Left lung (tissue), 10 donors: ENCODE data around the gene LDLRAD2. TPM values are rescaled to one million over a fixed set of nuclear protein-coding genes. Genes with fewer than 3 reads are reported as not detected.

Experiments used
- ATAC-seq: fragments of 200-7000 bp; cut with Tn5 transposase; one replicate; pipeline ENCODE4 v1.9.1; 2020; ENCODE audit warnings: moderate library complexity
- DNase-seq, 4 donors: peaks; one replicate each; pipeline ENCODE4 v3.0.0-alpha.2; 2013 to 2020
- H3K27ac ChIP-seq, 2 donors: fragments of 200-600 bp; sonication (generic) in 1 of 2; one replicate each; pipeline versions ENCODE4 v1.5.0 to v1.8.0; 2020 to 2021
- H3K27me3 ChIP-seq, 2 donors: fragments of 200-600 bp; sonication (generic) in 1 of 2; one replicate each; pipeline versions ENCODE4 v1.5.0 to v1.8.0; 2020 to 2021
- H3K36me3 ChIP-seq, 2 donors: fragments of 200-600 bp; sonication (generic) in 1 of 2; one replicate each; pipeline versions ENCODE4 v1.5.0 to v1.8.0; 2020 to 2021
- H3K4me1 ChIP-seq, 2 donors: fragments of 200-600 bp; one replicate each; pipeline ENCODE4 v1.8.0; 2021
- H3K4me3 ChIP-seq, 2 donors: fragments of 200-600 bp; sonication (generic) in 1 of 2; one replicate each; pipeline versions ENCODE4 v1.5.0 to v1.8.0; 2020 to 2021; ENCODE audit warnings: mild to moderate bottlenecking in 1 of 2
- H3K9me3 ChIP-seq, 2 donors: fragments of 200-600 bp; sonication (generic) in 1 of 2; one replicate each; pipeline versions ENCODE4 v1.5.0 to v1.8.0; 2020 to 2021
- CTCF ChIP-seq, 2 donors: fragments of 200-600 bp; sonication (generic) in 1 of 2; IDR thresholded peaks; one replicate each; pipeline versions ENCODE4 v1.5.0 to v1.8.0; 2021; ENCODE audit warnings: antibody characterized with exemption in 2 of 2
- intact Hi-C, 2 donors: fragments of 100-400 bp; cut with DNase I; formaldehyde crosslinking; loops; one replicate each; pipeline versions ENCODE4 v1.11.2 to v1.14.2; 2022
- polyA plus RNA-seq, 6 donors: library from polyadenylated mRNA; unstranded; fragments of 120-200 nt; gene quantifications; one replicate each; pipeline ENCODE4 v1.2.1, GENCODE V29; 2013; ENCODE audit not compliant: insufficient read length in 6 of 6
- total RNA-seq, 2 donors: library from RNA; stranded (reverse); fragmentation: NEBNext Ultra II Directional; extraction: Animal tissue kit (Norgen Biotek cat#: 25700); gene quantifications; one replicate each; pipeline ENCODE4 v1.2.1, GENCODE V29; 2021
- donor health status: DM: no; HTN: yes; CAD: no.
- donor health status: DM: no; HTN: no; CAD: no.

The LDLRAD2 gene
- total and polyA plus RNA-seq, 8 donors = 0.10 to 5.9 (median 5.1) TPM

GRCh38 chr1:21851430-21852250, 39.6 kb downstream of the LDLRAD2 start:
- no peaks in the 10 kb centered on the region for H3K9me3 ChIP-seq
- ATAC-seq (no peak), DNase-seq (peak in 1 of 4 donors; percentile 66)
- no peaks in the 10 kb centered on the region for H3K4me1 ChIP-seq
- H3K4me3 ChIP-seq = no peak overlapping the region
- no peak overlapping the region for H3K27ac ChIP-seq
- TF ChIP-seq CTCF (IDR thresholded peaks at IDR 0.05) = no peak
- peaks cover 0 to 100% of the 10 kb centered on the region in 2 donors for H3K36me3 ChIP-seq
- no peaks in the 10 kb centered on the region for H3K27me3 ChIP-seq
- intact Hi-C loops = no loop called here

GRCh38 chr1:21852282-21853130, 40.4 kb downstream of the LDLRAD2 start:
- no peak overlapping the region for H3K27ac ChIP-seq
- no peak for ATAC-seq
- H3K9me3 ChIP-seq = no peaks in the 10 kb centered on the region
- no peaks in the 10 kb centered on the region for H3K27me3 ChIP-seq
- DNase-seq = peak in 1 of 4 donors; percentile 65
- no peaks in the 10 kb centered on the region for H3K4me1 ChIP-seq
- H3K4me3 ChIP-seq = no peak overlapping the region
- intact Hi-C loops = no loop called here
- H3K36me3 ChIP-seq = peaks cover 0 to 100% of the 10 kb centered on the region in 2 donors
- no peak for TF ChIP-seq CTCF (IDR thresholded peaks at IDR 0.05)

- Histone ChIP-seq H3K4me1 (no peaks in the 10 kb centered on the region), H3K9me3 (no peaks in the 10 kb centered on the region), H3K36me3 (peaks cover 0 to 100% of the 10 kb centered on the region in 2 donors), H3K4me3 (no peak overlapping the region), H3K27ac (no peak overlapping the region), H3K27me3 (no peaks in the 10 kb centered on the region)
- DNase-seq (no peak), ATAC-seq (no peak)
- intact Hi-C loops = no loop called here
- TF ChIP-seq CTCF (IDR thresholded peaks at IDR 0.05) = no peak
Observed at GRCh38 chr1:21853131-21853427, 41.0 kb downstream of the LDLRAD2 start.

GRCh38 chr1:21854090-21854750, 42.2 kb downstream of the LDLRAD2 start:
- H3K36me3 ChIP-seq = peaks cover 0 to 100% of the 10 kb centered on the region in 2 donors
- DNase-seq (peak in 1 of 4 donors; percentile 58), ATAC-seq (no peak)
- H3K4me1 ChIP-seq = no peaks in the 10 kb centered on the region
- H3K4me3 ChIP-seq = no peak overlapping the region
- no peak overlapping the region for H3K27ac ChIP-seq
- no peak for TF ChIP-seq CTCF (IDR thresholded peaks at IDR 0.05)
- no peaks in the 10 kb centered on the region for H3K27me3 ChIP-seq
- H3K9me3 ChIP-seq = no peaks in the 10 kb centered on the region
- intact Hi-C loops = no loop called here

GRCh38 chr1:21854751-21855131, 42.7 kb downstream of the LDLRAD2 start:
- Histone ChIP-seq H3K4me3 (no peak overlapping the region), H3K36me3 (peaks cover 0 to 100% of the 10 kb centered on the region in 2 donors), H3K27me3 (no peaks in the 10 kb centered on the region), H3K27ac (no peak overlapping the region), H3K9me3 (no peaks in the 10 kb centered on the region), H3K4me1 (no peaks in the 10 kb centered on the region)
- DNase-seq (peak in 1 of 4 donors; percentile 64), ATAC-seq (no peak)
- no peak for TF ChIP-seq CTCF (IDR thresholded peaks at IDR 0.05)
- intact Hi-C loops = no loop called here
